HTR-8/SVneo (cell line): ENCODE results near the gene PPP3CA.

Experiments
- DNase-seq: peaks from one replicate; pipeline ENCODE4 v3.0.0; 2011; ENCODE audit warnings: low spot score, mixed read lengths; ENCODE audit not compliant: insufficient read length
- FAIRE-seq: peaks from 2 replicates; lab custom pipeline; 2011; peaks lifted over from hg19 to GRCh38; lab: Jason Lieb, UNC

Gene PPP3CA

GRCh38 chr4:101224358-101225218 is 122.7 kb downstream of the PPP3CA start:
- FAIRE-seq (no peak), DNase-seq (no peak)

DNA sequence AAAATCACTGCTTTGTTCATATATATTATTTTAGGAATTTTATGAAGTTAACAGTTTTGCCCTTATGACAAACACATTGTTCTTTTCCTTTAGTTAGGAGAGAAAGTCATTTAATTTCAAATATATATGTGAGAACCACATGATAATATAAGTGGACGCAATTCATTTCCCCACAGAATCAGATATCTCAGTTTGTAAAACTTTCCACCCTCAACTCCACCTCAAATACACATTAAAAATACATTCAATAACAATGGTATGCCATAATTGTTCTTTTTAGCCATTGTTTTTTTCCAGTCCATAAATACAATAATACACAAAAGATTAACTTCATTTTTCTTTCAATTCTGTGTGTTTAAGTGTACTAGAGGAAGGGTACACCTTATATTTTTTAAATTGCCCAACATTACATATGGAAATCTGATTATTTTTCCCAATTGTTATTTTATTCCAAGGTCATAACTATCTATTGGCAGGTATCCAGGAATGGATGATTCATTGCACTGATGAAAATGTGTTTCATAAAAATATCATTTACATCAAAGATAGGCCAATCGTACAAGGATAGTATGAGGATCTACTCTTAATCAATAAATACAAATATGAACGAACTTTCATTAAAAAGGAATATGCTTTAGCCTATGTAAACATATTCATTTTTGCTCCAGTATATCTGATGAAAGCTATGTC is 125.0 kb downstream of the PPP3CA start:
- DNase-seq, result no peak
- FAIRE-seq, result no peak

- no peak for FAIRE-seq
- DNase-seq, result no peak
Measured at GRCh38 chr4:101221294-101221693, 126.0 kb downstream of the PPP3CA start.

DNA sequence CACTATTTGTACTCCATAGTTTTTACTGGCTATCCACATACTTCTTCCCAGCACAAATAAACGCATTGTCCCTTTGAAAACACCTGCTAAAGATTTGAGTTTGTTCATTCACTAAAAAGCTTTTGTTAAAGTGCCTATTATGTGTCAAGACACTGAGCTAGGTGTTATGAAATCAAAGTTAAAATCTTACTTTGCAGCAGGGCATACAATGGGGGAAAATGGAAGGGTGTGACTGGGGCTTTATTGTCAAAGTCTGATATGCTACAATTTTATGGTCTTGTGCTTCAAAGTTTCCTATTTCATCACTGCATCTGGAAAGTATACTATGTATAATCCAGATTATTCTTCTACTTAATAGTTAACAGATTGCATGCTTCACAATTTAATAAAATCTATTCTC is 128.4 kb downstream of the PPP3CA start:
- no peak for DNase-seq
- FAIRE-seq, result no peak

DNA sequence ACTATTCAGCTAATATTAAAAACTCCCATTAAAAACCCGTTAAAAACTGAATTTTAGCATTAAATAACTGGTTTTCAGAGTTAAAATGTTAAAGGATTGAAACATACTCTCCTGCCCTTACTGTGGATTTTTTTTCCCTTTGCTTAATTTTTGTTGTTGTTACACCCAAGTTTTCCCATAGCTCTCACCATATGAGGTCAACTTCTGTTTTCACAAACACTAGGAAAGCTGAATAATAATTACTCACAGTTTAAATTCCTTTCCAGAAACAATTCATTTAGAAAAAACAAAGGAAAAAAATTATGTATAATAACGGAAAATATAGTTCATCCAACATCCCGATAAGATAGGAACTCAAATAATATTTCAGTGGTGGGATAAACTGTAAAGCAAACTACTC is 129.0 kb downstream of the PPP3CA start:
- DNase-seq (no peak), FAIRE-seq (no peak)

DNA sequence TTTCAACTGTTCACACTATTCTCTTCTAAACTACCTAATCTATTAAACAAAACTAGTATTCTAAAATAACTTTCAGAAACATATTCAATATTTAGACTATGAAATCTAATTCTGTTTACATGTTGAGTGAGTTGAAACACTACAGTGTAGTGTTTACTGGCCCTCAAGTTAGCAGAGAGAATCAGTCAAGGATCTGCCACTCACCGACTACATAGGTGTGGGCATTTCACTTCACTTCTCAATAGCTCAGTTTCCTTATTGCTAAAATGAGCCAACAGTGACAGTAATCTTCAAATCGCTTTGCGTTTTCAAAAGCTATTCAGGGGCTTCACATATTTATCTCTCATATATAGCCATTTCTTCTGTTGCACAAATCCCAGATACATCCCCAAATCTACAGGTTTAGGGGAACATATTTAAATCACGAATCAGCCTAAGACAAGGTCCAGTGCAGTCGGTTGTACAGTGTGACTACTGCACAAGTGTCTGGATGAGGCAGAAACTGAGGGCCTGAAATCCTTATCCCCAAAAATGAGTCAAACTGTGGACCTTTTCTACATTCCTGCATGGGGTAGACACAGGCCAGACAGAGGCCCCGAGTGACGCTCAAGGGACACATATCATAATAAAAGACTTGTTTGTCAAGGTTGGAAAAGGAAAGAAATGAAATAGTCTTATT is 129.8 kb downstream of the PPP3CA start:
- FAIRE-seq, result no peak

GRCh38 chr4:101211146-101211553 is 136.2 kb downstream of the PPP3CA start:
- DNase-seq (no peak), FAIRE-seq (no peak)

More for the DNA sequence above, 129.8 kb downstream of the PPP3CA start:
- no peak for DNase-seq

DNA sequence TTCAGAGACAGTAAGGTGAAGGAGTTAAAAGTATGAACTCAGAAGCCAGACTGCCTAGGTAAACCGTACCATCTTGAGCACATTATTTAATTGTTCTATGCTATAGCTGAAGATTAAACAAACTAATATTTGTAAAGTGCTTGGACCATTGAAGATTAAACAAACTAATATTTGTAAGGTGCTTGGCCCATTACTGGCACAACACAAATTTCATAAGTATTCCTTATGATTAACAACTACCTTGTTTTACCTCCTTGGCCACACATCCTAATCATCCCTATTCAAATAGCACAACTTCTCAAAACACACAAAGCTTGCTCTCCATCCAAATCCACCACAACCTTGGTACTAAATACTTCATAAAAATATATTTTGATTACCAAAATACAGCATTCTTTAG is 137.0 kb downstream of the PPP3CA start:
- FAIRE-seq (no peak), DNase-seq (no peak)

- no peak for FAIRE-seq
Measured at GRCh38 chr4:101208171-101208570, 139.2 kb downstream of the PPP3CA start.

DNA sequence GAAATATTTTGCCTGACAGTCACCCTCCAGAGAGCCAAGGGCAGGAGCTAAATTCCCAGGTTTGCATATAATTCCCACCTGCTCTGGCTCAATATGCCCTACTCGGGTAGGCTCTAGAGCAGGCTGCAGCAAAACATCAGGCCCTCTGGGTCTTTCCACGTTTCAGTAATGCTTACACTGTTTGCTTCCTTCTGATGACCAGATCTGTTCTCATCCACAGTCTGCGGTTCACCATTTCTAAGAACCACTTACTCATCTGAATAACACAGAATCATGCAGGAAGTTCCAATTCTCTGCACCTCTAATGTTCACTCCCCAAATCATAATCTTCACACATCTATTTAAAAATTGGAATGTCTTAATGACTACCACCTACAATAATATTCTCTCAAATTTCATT is 141.4 kb downstream of the PPP3CA start:
- FAIRE-seq, result no peak

More at GRCh38 chr4:101208171-101208570, 139.2 kb downstream of the PPP3CA start:
- no peak for DNase-seq

DNA sequence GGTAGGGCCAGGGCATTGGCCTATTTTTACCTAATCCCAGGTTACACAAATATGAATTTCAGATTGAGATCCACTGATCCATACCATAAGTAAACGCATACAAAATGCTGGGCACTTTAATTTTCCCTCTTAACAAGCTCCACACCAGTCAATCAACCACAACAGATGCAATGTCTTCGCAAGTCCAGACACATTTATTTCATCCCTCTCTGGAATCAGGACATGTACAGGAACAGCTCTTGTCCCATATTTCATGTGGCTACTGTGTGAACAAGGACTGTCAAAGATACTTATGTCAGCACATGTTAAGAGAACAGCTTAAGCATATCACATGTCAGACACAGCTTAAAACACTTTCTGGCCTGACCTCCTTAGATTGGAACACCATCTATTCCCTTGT is 145.9 kb downstream of the PPP3CA start:
- FAIRE-seq (no peak), DNase-seq (no peak)

More for the DNA sequence above, 141.4 kb downstream of the PPP3CA start:
- DNase-seq, result no peak

GRCh38 chr4:101200561-101200960 is 146.8 kb downstream of the PPP3CA start:
- FAIRE-seq (no peak), DNase-seq (peak; percentile 34)

DNA sequence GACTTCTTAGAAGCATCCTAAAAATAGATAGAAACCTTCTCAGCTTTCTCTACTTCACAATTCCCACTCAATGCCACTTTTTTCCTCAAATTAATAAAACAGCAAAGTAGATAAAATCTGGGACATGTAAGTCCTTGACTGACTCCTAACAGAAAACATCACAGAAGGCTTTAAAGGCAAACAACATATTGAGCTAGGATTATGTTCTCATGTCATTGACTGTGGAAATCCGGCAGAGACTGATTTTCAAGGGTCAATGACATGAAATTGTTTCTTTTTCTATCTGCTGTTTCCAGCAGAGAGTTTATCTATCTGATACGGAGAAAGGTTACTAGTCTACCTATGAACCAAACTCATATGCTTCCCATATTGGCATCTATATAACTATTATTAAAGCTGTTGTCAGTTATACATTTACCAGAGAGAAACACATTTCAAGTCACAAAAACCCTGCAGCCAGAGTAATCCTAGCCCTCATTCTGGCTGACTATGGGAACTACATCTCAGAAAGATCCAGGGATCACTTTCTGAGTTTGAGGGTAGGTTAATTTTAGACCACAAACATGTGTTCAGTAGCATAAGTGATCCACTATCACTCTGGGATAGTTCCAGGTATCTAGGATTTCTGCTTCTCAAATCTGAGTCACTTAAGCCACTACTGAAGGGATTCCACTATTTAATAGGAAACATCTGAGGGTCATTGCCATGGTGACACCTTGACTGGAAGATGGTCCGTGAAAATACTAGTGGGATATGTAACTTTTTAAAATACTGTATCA is 147.6 kb downstream of the PPP3CA start:
- DNase-seq, result no peak
- FAIRE-seq, result no peak

GRCh38 chr4:101198682-101199339 is 148.5 kb downstream of the PPP3CA start:
- no peak for DNase-seq
- no peak for FAIRE-seq

DNA sequence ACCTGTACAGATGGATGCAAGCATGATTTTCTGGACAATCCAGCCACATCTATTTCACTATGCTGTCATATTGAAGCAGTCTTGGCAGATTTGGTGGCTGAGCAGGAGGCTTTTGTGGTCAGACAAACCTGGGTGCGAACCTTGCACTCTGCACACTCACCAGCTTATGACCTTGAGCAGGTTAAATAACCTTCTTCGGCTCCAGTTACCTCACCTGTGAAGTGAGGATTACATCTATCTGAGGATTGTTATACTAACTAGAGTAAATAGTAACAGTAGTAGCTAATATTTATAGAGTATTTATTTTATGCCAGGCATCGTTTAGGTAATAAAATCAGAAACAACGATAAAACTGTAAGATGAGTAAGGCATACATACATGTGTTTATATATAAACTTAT is 150.0 kb downstream of the PPP3CA start:
- DNase-seq (no peak), FAIRE-seq (no peak)

DNA sequence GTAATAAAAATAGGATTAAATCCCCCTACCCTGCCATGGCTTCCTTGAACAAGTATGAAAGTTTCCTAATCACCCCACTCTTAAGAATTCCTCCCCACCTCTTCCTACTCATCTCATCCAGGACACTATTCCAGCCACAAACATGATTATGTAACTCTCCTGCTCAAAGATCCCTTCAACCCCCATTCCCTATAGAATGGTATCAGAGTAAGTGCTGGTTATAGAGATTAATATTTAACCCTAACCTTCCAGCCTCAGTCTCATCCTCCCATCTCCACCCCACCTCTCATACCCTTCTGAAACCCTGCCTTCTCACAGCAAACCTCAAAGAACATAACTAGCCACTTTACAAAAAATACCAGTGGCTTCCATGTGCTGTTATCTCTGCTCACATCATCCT is 155.1 kb downstream of the PPP3CA start:
- no peak for DNase-seq
- FAIRE-seq, result no peak

- no peak for FAIRE-seq
- no peak for DNase-seq
Measured at GRCh38 chr4:101191302-101192098, 155.8 kb downstream of the PPP3CA start.

DNA sequence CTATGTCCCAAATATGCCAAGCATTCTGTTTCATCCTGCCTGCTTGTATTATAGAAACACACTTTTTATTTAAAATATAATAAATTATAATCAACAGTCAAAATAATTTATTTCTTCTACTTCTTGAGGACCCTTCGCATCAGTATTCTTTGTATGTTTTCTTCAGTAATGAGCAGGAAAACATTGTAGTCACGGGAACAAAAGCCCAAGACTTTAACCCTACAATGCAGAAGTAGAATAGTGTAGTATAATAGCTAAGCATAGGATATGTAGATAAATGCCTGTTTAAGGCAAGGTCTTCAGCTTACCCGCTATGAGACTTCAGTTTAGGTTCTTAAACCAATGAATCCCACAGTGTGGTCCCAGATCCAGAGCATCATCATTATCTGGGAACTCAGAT is 156.6 kb downstream of the PPP3CA start:
- no peak for FAIRE-seq
- DNase-seq, result no peak

GRCh38 chr4:101188906-101189305 is 158.4 kb downstream of the PPP3CA start:
- DNase-seq, result no peak
- FAIRE-seq, result no peak
